HG03139 (cell line): Measurements from ENCODE around the gene TPD52L2.
"Not testable (repeated sequence)": the region's sequence is repeated elsewhere in the genome, so short reads cannot be mapped to it uniquely, and the experiment has no call there.

Experiments
- ATAC-seq: cut with Tn5 transposase; IDR thresholded peaks from one replicate; pipeline ENCODE4 v1.9.1; 2021; ENCODE audit not compliant: unreplicated experiment

Gene TPD52L2

GRCh38 chr20:63878899-63879663, 14.0 kb downstream of the TPD52L2 start:
- no peak for ATAC-seq

- not testable (repeated sequence) for ATAC-seq
These were observed 15.8 kb downstream of the TPD52L2 start for GRCh38 chr20:63880901-63881300.

GRCh38 chr20:63881451-63882226, 16.6 kb downstream of the TPD52L2 start:
- ATAC-seq = no peak

- ATAC-seq = no peak
These were observed 17.5 kb downstream of the TPD52L2 start for GRCh38 chr20:63882257-63883200.

- no peak for ATAC-seq
These were observed 18.1 kb downstream of the TPD52L2 start for GRCh38 chr20:63883201-63883593.

- no peak for ATAC-seq
These were observed 19.6 kb downstream of the TPD52L2 start for GRCh38 chr20:63884506-63885263.

- ATAC-seq = no peak
These were observed 20.4 kb downstream of the TPD52L2 start for GRCh38 chr20:63885264-63886053.

- ATAC-seq = no peak
These were observed 21.0 kb downstream of the TPD52L2 start for GRCh38 chr20:63886054-63886419.

- no peak for ATAC-seq
These were observed 21.9 kb downstream of the TPD52L2 start for GRCh38 chr20:63886921-63887320.

GRCh38 chr20:63889241-63890200, 24.5 kb downstream of the TPD52L2 start:
- no peak for ATAC-seq

- ATAC-seq = no peak
These were observed 25.1 kb downstream of the TPD52L2 start for GRCh38 chr20:63890201-63890576.

- ATAC-seq = no peak
These were observed 25.5 kb downstream of the TPD52L2 start for GRCh38 chr20:63890616-63891015.

GRCh38 chr20:63891061-63892002, 26.3 kb downstream of the TPD52L2 start:
- no peak for ATAC-seq

GRCh38 chr20:63892402-63892801, 27.3 kb downstream of the TPD52L2 start:
- no peak for ATAC-seq

GRCh38 chr20:63893999-63894357, 28.9 kb downstream of the TPD52L2 start:
- no peak for ATAC-seq

- peak; percentile 80 for ATAC-seq
These were observed 29.5 kb downstream of the TPD52L2 start, which contains the start of gene DNAJC5 for GRCh38 chr20:63894358-63895201. Gene DNAJC5 (plus strand): TSS chr20:63895126. CDS start chr20:63928346, 33,220 bp downstream.
